K562 (cell line): ENCODE results near the gene TRMT2A. TPM values are rescaled to one million over a fixed set of nuclear protein-coding genes. Genes with fewer than 3 reads are reported as not detected.
A peak's percentile ranks its signal among the peaks of the same experiment; 100 is the strongest.

Experiments used
- BDP1 ChIP-seq: IDR thresholded peaks from 3 replicates; pipeline ENCODE4 v1.6.1; 2011; ENCODE audit not compliant: insufficient read length, insufficient read depth
- GTF2A2 ChIP-seq: IDR thresholded peaks from 2 replicates; pipeline ENCODE4 v1.6.1; 2016; ENCODE audit warnings: mild to moderate bottlenecking, missing genetic modification characterization, missing compliant biosample characterization
- JUN ChIP-seq, 2 experiments: sonication (generic) in 1 of 2; formaldehyde crosslinking in 1 of 2; IDR thresholded peaks; 2 replicates each; pipeline versions ENCODE4 v1.6.1 to v1.8.0; 2012 to 2022; ENCODE audit warnings: borderline replicate concordance in 2 of 2, mild to moderate bottlenecking in 2 of 2, improper control_type of control experiment in 1 of 2, low read depth in 1 of 2, low read length in 1 of 2, missing genetic modification reagents in 1 of 2
- MBD2 ChIP-seq: sonication (generic); IDR thresholded peaks from 2 replicates; pipeline ENCODE4 v1.6.1; 2016; ENCODE audit warnings: low read depth, borderline replicate concordance
- MCM2 ChIP-seq: fragments of 450-650 bp; IDR thresholded peaks from 2 replicates; pipeline ENCODE4 v1.6.1; 2017; ENCODE audit warnings: low read depth, mild to moderate bottlenecking
- NR2C1 ChIP-seq, 2 experiments: fragments of 450-650 bp; IDR thresholded peaks; 2 replicates each; pipeline ENCODE4 v1.6.1; 2017; ENCODE audit warnings: mild to moderate bottlenecking in 2 of 2, antibody characterized with exemption in 1 of 2, inconsistent platforms in 1 of 2, missing compliant biosample characterization in 1 of 2, missing genetic modification characterization in 1 of 2
- POLR3G ChIP-seq: IDR thresholded peaks from 2 replicates; pipeline ENCODE4 v1.6.1; 2011; ENCODE audit not compliant: insufficient read length, insufficient replicate concordance; ENCODE audit errors: extremely low read depth
- RUNX1 ChIP-seq: sonication (generic); IDR thresholded peaks from 2 replicates; pipeline ENCODE4 v1.6.1; 2016; ENCODE audit warnings: antibody characterized with exemption, low read depth
- SP2 ChIP-seq: IDR thresholded peaks from 2 replicates; pipeline ENCODE4 v1.6.1; 2011; ENCODE audit warnings: mild to moderate bottlenecking, low read depth, low read length, moderate library complexity; ENCODE audit not compliant: poor library complexity, severe bottlenecking; ENCODE audit errors: extremely low read depth
- WHSC1 ChIP-seq: IDR thresholded peaks from one replicate; pipeline ENCODE4 v1.6.1; 2012; ENCODE audit warnings: low read length, control low read depth, inconsistent platforms
- XRCC5 ChIP-seq: fragments of 200-400 bp; formaldehyde crosslinking; IDR thresholded peaks from 2 replicates; pipeline ENCODE4 v1.6.1; 2017; ENCODE audit warnings: low read depth, mild to moderate bottlenecking, low read length
- YY1 ChIP-seq, 3 experiments: IDR thresholded peaks; 2 replicates each; pipeline ENCODE4 v1.6.1; 2011; ENCODE audit warnings: low read length in 2 of 3, mild to moderate bottlenecking in 2 of 3, moderate library complexity in 2 of 3, borderline replicate concordance in 1 of 3, control low read depth in 1 of 3, low read depth in 1 of 3; ENCODE audit not compliant: insufficient read depth in 3 of 3, insufficient replicate concordance in 2 of 3, control insufficient read depth in 1 of 3, insufficient read length in 1 of 3; ENCODE audit errors: extremely low read depth in 1 of 3
- ZKSCAN3 ChIP-seq: fragments of 250-450 bp; sonication (Bioruptor Pico); IDR thresholded peaks from 2 replicates; pipeline ENCODE4 v1.4.0; 2020
- ZNF282 ChIP-seq: sonication (generic); formaldehyde crosslinking; IDR thresholded peaks from 2 replicates; pipeline ENCODE4 v1.8.1; 2023; ENCODE audit warnings: missing genetic modification reagents
- ZNF512 ChIP-seq: IDR thresholded peaks from 2 replicates; pipeline ENCODE4 v1.6.1; 2016; ENCODE audit warnings: missing genetic modification characterization, missing compliant biosample characterization
- polyA plus RNA-seq, 8 experiments: library from polyadenylated mRNA; depleted of rRNA in 4 of 8; stranded (reverse) in 5 of 8; unstranded in 3 of 8; fragments of >200 nt; fragmentation: Nextera tagmentation in 2 of 8; fragmentation: Illumina TruSeq in 1 of 8; extraction: Ambion mirVana in 2 of 8; extraction: Trizol in 1 of 8; gene quantifications; 2 replicates each; pipeline versions ENCODE4 v1.2.1 to v1.2.3, GENCODE V29; 2011 to 2014; ENCODE audit warnings: inconsistent platforms in 1 of 8, missing spikeins in 1 of 8
- total RNA-seq, 7 experiments: library from RNA; depleted of rRNA in 6 of 7; stranded (reverse); fragments of >200 nt in 6 of 7; fragmentation: Illumina TruSeq in 2 of 7; extraction: Trizol in 2 of 7; gene quantifications; 2 replicates each; pipeline versions ENCODE4 v1.2.1 to v1.2.3, GENCODE V29; 2011 to 2021; ENCODE audit warnings: low replicate concordance in 1 of 7
- TF ChIP-seq, protein P1 (sequence below): fragments of 450-650 bp; IDR thresholded peaks from 2 replicates; pipeline ENCODE4 v1.6.1; 2017; ENCODE audit warnings: antibody characterized with exemption, mild to moderate bottlenecking
- TF ChIP-seq, protein P2 (sequence below): fragments of 250-450 bp; sonication (Bioruptor Pico); IDR thresholded peaks from 2 replicates; pipeline ENCODE4 v1.5.0; 2021

The TRMT2A gene
- total and polyA plus RNA-seq, 9 of the 15 experiments (the other 6 are each of a cell fraction or from before 2014, with no cell fraction given): 1.6 to 265 (median 140) TPM

GRCh38 chr22:20085651-20086050 is 31.4 kb downstream of the TRMT2A start (continued):
- no peak for TF ChIP-seq ZNF282
- TF ChIP-seq, protein P1, sequence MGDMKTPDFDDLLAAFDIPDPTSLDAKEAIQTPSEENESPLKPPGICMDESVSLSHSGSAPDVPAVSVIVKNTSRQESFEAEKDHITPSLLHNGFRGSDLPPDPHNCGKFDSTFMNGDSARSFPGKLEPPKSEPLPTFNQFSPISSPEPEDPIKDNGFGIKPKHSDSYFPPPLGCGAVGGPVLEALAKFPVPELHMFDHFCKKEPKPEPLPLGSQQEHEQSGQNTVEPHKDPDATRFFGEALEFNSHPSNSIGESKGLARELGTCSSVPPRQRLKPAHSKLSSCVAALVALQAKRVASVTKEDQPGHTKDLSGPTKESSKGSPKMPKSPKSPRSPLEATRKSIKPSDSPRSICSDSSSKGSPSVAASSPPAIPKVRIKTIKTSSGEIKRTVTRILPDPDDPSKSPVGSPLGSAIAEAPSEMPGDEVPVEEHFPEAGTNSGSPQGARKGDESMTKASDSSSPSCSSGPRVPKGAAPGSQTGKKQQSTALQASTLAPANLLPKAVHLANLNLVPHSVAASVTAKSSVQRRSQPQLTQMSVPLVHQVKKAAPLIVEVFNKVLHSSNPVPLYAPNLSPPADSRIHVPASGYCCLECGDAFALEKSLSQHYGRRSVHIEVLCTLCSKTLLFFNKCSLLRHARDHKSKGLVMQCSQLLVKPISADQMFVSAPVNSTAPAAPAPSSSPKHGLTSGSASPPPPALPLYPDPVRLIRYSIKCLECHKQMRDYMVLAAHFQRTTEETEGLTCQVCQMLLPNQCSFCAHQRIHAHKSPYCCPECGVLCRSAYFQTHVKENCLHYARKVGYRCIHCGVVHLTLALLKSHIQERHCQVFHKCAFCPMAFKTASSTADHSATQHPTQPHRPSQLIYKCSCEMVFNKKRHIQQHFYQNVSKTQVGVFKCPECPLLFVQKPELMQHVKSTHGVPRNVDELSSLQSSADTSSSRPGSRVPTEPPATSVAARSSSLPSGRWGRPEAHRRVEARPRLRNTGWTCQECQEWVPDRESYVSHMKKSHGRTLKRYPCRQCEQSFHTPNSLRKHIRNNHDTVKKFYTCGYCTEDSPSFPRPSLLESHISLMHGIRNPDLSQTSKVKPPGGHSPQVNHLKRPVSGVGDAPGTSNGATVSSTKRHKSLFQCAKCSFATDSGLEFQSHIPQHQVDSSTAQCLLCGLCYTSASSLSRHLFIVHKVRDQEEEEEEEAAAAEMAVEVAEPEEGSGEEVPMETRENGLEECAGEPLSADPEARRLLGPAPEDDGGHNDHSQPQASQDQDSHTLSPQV: no peak
- TF ChIP-seq POLR3G: no peak
- peak; percentile 81 for TF ChIP-seq WHSC1
- TF ChIP-seq XRCC5: no peak
- TF ChIP-seq NR2C1 (IDR thresholded peaks at IDR 0.05): no peak
- no peak for TF ChIP-seq NR2C1 (tag; IDR thresholded peaks at IDR 0.05)
- TF ChIP-seq SP2: peak; percentile 6
- TF ChIP-seq ZNF512: no peak
- TF ChIP-seq RUNX1: no peak
- peak; percentile 32; the same call in 1 of the 2 replicates for TF ChIP-seq ZKSCAN3 (CRISPR knock-in tag)
- TF ChIP-seq, protein P2, sequence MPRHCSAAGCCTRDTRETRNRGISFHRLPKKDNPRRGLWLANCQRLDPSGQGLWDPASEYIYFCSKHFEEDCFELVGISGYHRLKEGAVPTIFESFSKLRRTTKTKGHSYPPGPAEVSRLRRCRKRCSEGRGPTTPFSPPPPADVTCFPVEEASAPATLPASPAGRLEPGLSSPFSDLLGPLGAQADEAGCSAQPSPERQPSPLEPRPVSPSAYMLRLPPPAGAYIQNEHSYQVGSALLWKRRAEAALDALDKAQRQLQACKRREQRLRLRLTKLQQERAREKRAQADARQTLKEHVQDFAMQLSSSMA (CRISPR knock-in tag): no peak
- no peak for TF ChIP-seq BDP1
- no peak for TF ChIP-seq MBD2
- TF ChIP-seq JUN (IDR thresholded peaks at IDR 0.05; ENCODE audit: borderline replicate concordance, low read depth, low read length): peak; percentile 13; the same call in 1 of the 2 replicates
- no peak for TF ChIP-seq JUN (CRISPR knock-in tag; IDR thresholded peaks at IDR 0.05; ENCODE audit: borderline replicate concordance)
- no peak for TF ChIP-seq GTF2A2 (tag)
- no peak for TF ChIP-seq YY1 (IDR thresholded peaks at IDR 0.05; ENCODE audit: borderline replicate concordance in 1 of 3, control insufficient read depth in 1 of 3, extremely low read depth in 1 of 3, insufficient read depth in 3 of 3, insufficient read length in 1 of 3, insufficient replicate concordance in 2 of 3, low read depth in 1 of 3, low read length in 2 of 3)
- TF ChIP-seq MCM2: no peak
